ENCODE results near the gene LRPPRC. TPM values are rescaled to one million over a fixed set of nuclear protein-coding genes. Genes with fewer than 3 reads are reported as not detected.

LRPPRC gene
- total RNA-seq, 1 donor from 2014 or later, result 85.8 TPM

DNA sequence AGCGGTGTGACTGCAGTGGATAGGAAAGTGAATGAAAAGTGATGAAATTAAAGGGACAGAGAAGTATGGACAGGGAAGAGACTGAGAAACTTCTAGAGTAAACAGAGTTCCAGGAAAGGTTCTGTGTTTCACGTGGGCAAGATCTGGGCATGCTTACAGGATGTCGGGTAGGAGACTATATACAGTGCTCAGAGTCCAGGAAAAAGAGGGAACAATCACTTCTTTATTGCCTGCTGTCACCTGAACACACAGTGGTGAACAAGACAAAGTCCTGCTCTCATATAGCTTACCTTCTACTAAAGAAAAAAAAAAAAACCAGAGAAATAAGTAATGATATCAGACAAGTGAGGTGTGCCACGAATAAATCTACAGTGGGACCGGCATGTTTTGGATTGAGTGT lies 2.4 kb downstream of the LRPPRC start:
- Histone ChIP-seq H3K9me3 (replicated peaks) (no peaks in the 10 kb centered on the region), H3K27ac (replicated peaks) (no peak overlapping the region), H3K4me3 (no peak overlapping the region), H3K4me1 (peaks cover 47% of the 10 kb centered on the region), H3K36me3 (peaks cover 11% of the 10 kb centered on the region), H3K27me3 (ENCODE audit: low read depth) (no peaks in the 10 kb centered on the region)
- no peak for DNase-seq
- intact Hi-C loops (cut with micrococcal nuclease), result no loop called here
- TF ChIP-seq, protein P1, sequence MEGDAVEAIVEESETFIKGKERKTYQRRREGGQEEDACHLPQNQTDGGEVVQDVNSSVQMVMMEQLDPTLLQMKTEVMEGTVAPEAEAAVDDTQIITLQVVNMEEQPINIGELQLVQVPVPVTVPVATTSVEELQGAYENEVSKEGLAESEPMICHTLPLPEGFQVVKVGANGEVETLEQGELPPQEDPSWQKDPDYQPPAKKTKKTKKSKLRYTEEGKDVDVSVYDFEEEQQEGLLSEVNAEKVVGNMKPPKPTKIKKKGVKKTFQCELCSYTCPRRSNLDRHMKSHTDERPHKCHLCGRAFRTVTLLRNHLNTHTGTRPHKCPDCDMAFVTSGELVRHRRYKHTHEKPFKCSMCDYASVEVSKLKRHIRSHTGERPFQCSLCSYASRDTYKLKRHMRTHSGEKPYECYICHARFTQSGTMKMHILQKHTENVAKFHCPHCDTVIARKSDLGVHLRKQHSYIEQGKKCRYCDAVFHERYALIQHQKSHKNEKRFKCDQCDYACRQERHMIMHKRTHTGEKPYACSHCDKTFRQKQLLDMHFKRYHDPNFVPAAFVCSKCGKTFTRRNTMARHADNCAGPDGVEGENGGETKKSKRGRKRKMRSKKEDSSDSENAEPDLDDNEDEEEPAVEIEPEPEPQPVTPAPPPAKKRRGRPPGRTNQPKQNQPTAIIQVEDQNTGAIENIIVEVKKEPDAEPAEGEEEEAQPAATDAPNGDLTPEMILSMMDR (IDR thresholded peaks at IDR 0.05; ENCODE audit: borderline replicate concordance), result no peak

DNA sequence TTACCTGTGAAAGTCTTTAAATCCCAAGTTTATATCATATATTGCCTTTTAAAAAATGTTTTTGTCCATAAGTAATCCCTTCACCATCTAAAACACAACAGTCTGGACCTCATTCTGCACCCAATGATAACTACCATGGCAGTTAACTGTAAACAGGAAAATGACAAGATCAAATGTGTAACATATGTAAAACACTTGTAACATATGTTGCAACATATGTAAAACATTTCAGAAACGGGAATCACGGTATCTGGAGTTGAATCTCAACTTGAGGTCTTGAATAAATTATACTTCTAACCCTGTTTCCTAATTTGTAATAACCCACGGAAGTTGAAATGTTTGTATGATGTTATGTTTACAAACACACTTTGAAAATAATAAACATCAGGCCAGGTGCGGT lies 6.2 kb downstream of the LRPPRC start:
- peaks cover 27% of the 10 kb centered on the region for H3K4me1 ChIP-seq
- TF ChIP-seq, protein P1 (IDR thresholded peaks at IDR 0.05; ENCODE audit: borderline replicate concordance), result no peak
- intact Hi-C loops (cut with micrococcal nuclease), result no loop called here
- no peak for DNase-seq
- H3K9me3 ChIP-seq (replicated peaks), result no peaks in the 10 kb centered on the region
- H3K27me3 ChIP-seq (ENCODE audit: low read depth), result no peaks in the 10 kb centered on the region
- no peak overlapping the region for H3K27ac ChIP-seq (replicated peaks)
- no peak overlapping the region for H3K4me3 ChIP-seq
- H3K36me3 ChIP-seq, result peaks cover 12% of the 10 kb centered on the region

DNA sequence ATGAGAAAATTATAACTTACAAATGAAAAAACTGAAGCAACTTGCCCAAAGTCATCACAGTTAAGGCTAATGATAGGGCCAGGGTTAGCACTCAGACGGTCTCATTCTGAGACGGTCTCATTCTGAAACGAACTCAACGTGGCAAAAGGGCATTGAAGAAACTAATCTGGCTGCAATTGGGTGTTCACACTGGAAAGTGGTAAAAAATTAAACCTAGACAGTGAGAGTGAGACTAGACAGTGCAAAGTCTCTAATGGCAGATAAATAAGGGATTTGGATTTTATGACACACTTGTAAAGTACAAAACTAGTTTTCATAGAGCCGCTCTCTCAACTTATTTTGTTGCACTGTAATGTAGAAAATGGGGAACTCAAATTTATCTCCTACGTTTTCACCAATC lies 9.2 kb downstream of the LRPPRC start:
- H3K27me3 ChIP-seq (ENCODE audit: low read depth), result no peaks in the 10 kb centered on the region
- H3K4me3 ChIP-seq, result no peak overlapping the region
- H3K4me1 ChIP-seq, result peaks cover 18% of the 10 kb centered on the region
- TF ChIP-seq, protein P1 (IDR thresholded peaks at IDR 0.05; ENCODE audit: borderline replicate concordance), result no peak
- H3K27ac ChIP-seq (replicated peaks), result no peak overlapping the region
- peaks cover 15% of the 10 kb centered on the region for H3K36me3 ChIP-seq
- H3K9me3 ChIP-seq (replicated peaks), result no peaks in the 10 kb centered on the region
- DNase-seq, result no peak
- intact Hi-C loops (cut with micrococcal nuclease), result no loop called here

DNA sequence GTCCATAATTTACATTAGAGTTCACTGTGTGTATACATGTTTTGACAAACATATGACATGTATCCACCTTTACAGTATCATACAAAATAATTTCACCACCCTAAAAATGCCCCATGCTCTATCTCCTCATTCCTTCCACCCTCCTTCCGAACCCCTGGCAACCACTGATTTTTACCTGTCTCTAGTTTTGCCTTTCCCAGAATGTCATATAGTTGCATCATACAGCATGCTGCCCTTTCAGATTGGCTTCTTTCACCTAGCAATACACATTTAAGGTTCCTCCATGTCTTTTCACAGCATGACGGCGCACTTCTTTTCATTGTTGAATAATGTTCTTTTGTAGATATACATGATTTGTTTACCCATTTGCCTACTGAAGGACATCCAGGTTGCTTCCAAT lies 10.4 kb downstream of the LRPPRC start:
- intact Hi-C loops (cut with micrococcal nuclease), result no loop called here
- H3K36me3 ChIP-seq, result peaks cover 28% of the 10 kb centered on the region
- TF ChIP-seq, protein P1 (IDR thresholded peaks at IDR 0.05; ENCODE audit: borderline replicate concordance), result no peak

DNA sequence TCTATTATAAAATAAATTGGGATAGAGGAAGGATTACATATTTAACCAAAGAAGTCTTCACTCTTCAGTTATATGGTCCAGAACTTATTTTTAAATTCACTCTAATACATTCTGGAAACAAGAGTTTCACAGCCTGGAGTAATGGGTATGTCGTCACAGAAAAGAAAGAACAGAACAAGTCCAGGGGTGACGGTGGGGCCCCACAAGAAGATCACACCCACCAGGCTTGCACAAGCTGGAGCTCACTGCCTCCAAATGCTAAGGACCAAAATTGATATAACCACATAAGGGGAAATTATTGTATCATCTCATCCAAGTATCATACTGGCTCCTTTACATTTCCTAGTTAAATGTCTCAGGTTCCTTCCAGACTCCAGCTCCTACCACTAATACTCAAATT lies 11.3 kb downstream of the LRPPRC start:
- peaks cover 9% of the 10 kb centered on the region for H3K4me1 ChIP-seq
- no peak overlapping the region for H3K4me3 ChIP-seq
- intact Hi-C loops (cut with micrococcal nuclease), result no loop called here
- H3K27me3 ChIP-seq (ENCODE audit: low read depth), result no peaks in the 10 kb centered on the region
- no peak overlapping the region for H3K27ac ChIP-seq (replicated peaks)
- TF ChIP-seq, protein P1 (IDR thresholded peaks at IDR 0.05; ENCODE audit: borderline replicate concordance), result no peak
- no peaks in the 10 kb centered on the region for H3K9me3 ChIP-seq (replicated peaks)
- no peak for DNase-seq
- H3K36me3 ChIP-seq, result peaks cover 35% of the 10 kb centered on the region

More for the DNA sequence above, 10.4 kb downstream of the LRPPRC start:
- H3K27ac ChIP-seq (replicated peaks), result no peak overlapping the region
- H3K4me1 ChIP-seq, result peaks cover 16% of the 10 kb centered on the region
- H3K27me3 ChIP-seq (ENCODE audit: low read depth), result no peaks in the 10 kb centered on the region
- no peak for DNase-seq
- no peaks in the 10 kb centered on the region for H3K9me3 ChIP-seq (replicated peaks)
- H3K4me3 ChIP-seq, result no peak overlapping the region

DNA sequence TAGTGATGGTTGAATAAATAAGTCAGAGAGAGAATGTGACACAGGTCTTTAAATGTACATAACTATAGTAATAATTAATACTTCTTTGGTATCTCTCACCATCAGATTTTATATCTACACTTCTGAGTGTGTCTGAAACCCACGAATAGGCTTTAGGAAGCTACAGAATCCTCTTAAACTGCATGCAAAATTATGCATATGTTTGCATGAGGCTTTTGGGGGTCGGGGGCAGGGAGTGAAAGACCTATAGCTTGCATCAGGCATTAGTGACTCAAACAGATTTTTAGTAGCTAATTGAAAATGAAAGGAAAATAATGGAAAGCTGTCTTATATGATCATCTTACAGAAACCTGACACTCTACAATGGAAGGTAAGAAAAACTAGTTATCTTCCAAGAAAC lies 14.9 kb downstream of the LRPPRC start:
- Histone ChIP-seq H3K4me1 (peaks cover 9% of the 10 kb centered on the region), H3K36me3 (peaks cover 60% of the 10 kb centered on the region), H3K27ac (replicated peaks) (no peak overlapping the region), H3K4me3 (no peak overlapping the region), H3K9me3 (replicated peaks) (no peaks in the 10 kb centered on the region), H3K27me3 (ENCODE audit: low read depth) (no peaks in the 10 kb centered on the region)
- no peak for DNase-seq
- TF ChIP-seq, protein P1 (IDR thresholded peaks at IDR 0.05; ENCODE audit: borderline replicate concordance), result no peak
- intact Hi-C loops (cut with micrococcal nuclease), result no loop called here
